Fibroblast of the aortic adventitia (primary cell): ENCODE data around the gene DUOXA1. TPM values are rescaled to one million over a fixed set of nuclear protein-coding genes. Genes with fewer than 3 reads are reported as not detected.
A peak's percentile ranks its signal among the peaks of the same experiment; 100 is the strongest.

Experiments used
- DNase-seq: peaks from one replicate; pipeline ENCODE4 v3.0.0-alpha.2; 2010; ENCODE audit warnings: low read depth
- H3K4me3 ChIP-seq: 2 replicates; pipeline ENCODE4 v1.5.1; 2011; ENCODE audit warnings: low read depth, mild to moderate bottlenecking, control low read depth, low read length, moderate library complexity
- CTCF ChIP-seq: IDR thresholded peaks from 2 replicates; pipeline ENCODE4 v1.5.1; 2011; ENCODE audit warnings: mild to moderate bottlenecking, low read length, control low read depth, inconsistent platforms; ENCODE audit not compliant: insufficient read depth
- total RNA-seq: library from RNA; depleted of rRNA; stranded (reverse); fragments of >200 nt; gene quantifications from 2 replicates; pipeline ENCODE4 v1.2.3, GENCODE V29; 2012; ENCODE audit warnings: low replicate concordance

Gene DUOXA1
- total RNA-seq, 1 donor, result 0.36 TPM

- no peak overlapping the region for H3K4me3 ChIP-seq
- DNase-seq, result no peak
- TF ChIP-seq CTCF, result no peak
Measured at GRCh38 chr15:45122719-45123118, 7.0 kb downstream of the DUOXA1 start.

DNA sequence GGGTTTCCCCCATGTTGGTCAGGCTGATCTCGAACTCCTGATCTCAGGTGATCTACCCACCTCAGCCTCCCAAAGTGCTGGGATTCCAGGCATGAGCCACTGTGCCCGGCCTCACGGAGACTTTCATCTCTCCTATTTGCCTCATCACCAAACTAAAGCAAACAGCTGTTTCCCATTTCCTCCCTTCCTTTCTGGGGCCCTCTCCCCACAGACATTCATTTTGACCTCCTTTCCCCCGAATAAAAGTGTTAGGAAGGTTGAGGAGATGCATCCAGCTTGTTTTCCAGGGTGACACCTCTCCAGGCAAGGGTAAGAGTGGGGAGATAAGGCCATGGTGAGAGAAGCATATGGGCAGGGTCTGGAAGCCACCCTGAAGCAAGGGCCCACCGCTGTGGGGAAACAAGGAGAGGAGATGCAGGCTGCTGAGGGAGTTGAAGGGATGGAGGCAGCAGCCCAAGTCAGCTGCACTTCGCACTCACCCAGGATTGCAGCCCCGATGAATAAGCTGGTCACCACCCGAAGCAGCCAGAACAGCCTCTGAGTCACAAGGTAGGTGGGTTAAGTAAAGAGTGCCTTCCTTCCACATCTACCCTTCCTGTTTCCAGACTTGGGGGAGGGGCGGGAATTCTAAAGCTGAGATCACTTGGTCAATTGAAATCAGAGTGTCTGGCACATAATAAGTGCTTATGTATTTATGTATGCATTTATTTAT lies 7.8 kb downstream of the DUOXA1 start:
- H3K4me3 ChIP-seq, result no peak overlapping the region
- TF ChIP-seq CTCF, result no peak
- DNase-seq, result peak; percentile 82

GRCh38 chr15:45121020-45121419 lies 8.7 kb downstream of the DUOXA1 start:
- no peak overlapping the region for H3K4me3 ChIP-seq
- no peak for DNase-seq
- TF ChIP-seq CTCF, result no peak

DNA sequence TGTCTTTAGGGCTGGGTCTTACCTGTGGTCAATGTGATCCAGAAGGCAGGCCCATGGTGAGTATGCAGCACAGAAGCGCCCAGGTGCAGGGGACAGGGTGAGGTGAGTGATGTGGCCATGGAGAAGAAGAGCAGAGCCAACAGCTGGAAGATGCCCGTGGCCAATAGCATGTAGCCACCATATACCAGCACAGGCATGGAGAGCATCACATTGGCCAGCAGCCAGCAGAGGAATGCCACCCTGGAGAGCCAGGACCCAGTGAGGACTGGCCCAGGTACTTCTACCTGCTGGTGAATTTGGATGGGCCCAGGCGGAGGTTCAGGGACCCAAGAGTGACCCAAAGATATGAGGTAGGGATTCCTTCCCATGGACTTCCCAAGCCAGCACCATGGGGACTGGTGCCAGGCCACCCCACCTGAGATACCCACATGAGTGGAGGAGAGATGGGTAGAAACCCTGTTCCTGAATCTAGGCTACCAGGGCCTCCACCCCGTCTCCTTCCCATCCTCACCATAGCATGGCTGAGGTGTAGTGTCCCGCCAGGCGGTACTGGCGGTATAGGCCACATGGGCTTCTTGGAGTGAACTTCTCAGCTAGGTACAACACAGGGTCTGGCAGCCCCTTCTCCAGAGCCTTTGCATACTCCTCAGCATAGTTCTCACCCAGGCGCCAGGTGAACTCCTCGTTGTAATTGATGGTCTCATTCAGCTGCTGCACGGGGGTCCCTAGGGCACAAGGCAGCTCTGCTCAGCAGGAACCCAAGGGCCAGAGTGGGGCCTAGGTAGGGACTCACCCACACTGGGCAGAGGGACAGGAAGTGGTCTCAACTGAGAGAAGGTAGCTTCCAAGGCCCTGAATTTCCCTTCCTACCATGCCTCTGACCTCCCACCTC lies 9.4 kb downstream of the DUOXA1 start:
- no peak overlapping the region for H3K4me3 ChIP-seq
- no peak for TF ChIP-seq CTCF
- DNase-seq, result no peak

GRCh38 chr15:45118996-45119395 lies 10.7 kb downstream of the DUOXA1 start:
- no peak overlapping the region for H3K4me3 ChIP-seq
- DNase-seq, result no peak
- TF ChIP-seq CTCF, result no peak

DNA sequence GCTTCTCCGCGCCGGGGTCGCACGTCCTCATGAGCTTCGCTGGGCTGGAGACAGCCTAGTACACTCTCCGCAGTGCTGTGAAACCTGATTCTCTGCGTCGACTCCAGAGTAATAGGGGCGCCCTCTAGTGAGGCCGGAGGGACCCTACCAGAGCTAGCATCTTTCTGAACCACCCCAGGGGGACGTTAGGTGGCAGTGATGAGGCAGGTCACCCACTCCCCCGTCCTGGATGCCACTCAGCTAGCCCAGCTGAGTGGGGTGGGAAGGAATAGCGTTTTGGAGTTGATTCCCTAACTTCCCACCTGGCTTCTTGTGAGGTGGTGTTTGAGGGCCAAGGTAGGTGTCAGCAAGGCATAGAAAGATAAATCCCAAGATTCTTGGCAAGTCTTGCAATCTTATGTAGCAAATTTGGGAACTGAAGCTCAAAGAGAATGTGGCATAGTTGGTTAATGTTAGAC lies 11.5 kb downstream of the DUOXA1 start:
- H3K4me3 ChIP-seq, result no peak overlapping the region
- peak; percentile 100 for TF ChIP-seq CTCF

More for the DNA sequence above, 11.5 kb downstream of the DUOXA1 start:
- peak; percentile 88 for DNase-seq
